IMR-90 (cell line): ENCODE results near the gene POLR2L. TPM values are rescaled to one million over a fixed set of nuclear protein-coding genes. Genes with fewer than 3 reads are reported as not detected.

Experiments used
- ATAC-seq: fragments of 200-7000 bp; cut with Tn5 transposase; 2 replicates; pipeline ENCODE4 v1.9.1; 2020; ENCODE audit warnings: low read depth, mild to moderate bottlenecking, moderate library complexity
- BruUV-seq: library from RNA; stranded (reverse); fragments of 400-500 nt; replicated peaks from 2 replicates; lab custom pipeline; 2021; lab: Mats Ljungman, UMichigan
- CTCF ChIA-PET: fragments of 300-600 bp; formaldehyde crosslinking; extraction: SDS; loops from one replicate; lab custom pipeline; 2021; ENCODE audit warnings: antibody characterized with exemption; lab: Yijun Ruan, JAX
- POLR2A ChIA-PET: fragments of 300-600 bp; sonication (Branson Sonifier 250); formaldehyde crosslinking; loops from one replicate; lab custom pipeline; 2022; ENCODE audit warnings: antibody characterized with exemption; ENCODE audit not compliant: unreplicated experiment; lab: Charles Lee
- DNase-seq: peaks from one replicate; pipeline ENCODE4 v3.0.0; 2013
- H2AFZ ChIP-seq: replicated peaks from 2 replicates; pipeline ENCODE3; 2013; ENCODE audit warnings: low read length, mild to moderate bottlenecking; ENCODE audit not compliant: poor library complexity
- H2AK5ac ChIP-seq: 2 replicates; pipeline ENCODE4 v1.6.1; 2013; ENCODE audit warnings: low read depth, low read length, inconsistent platforms
- H2AK9ac ChIP-seq: replicated peaks from 2 replicates; pipeline ENCODE3; 2013; ENCODE audit warnings: mild to moderate bottlenecking, low read depth, low read length, moderate library complexity; ENCODE audit not compliant: poor library complexity
- H2BK120ac ChIP-seq: 2 replicates; pipeline ENCODE4 v1.6.1; 2013; ENCODE audit warnings: low read depth, low read length, inconsistent platforms
- H2BK15ac ChIP-seq: 3 replicates; pipeline ENCODE4 v1.6.1; 2013; ENCODE audit warnings: low read depth, low read length, inconsistent platforms
- H2BK20ac ChIP-seq: 2 replicates; pipeline ENCODE4 v1.6.1; 2013; ENCODE audit warnings: low read depth, mild to moderate bottlenecking, inconsistent platforms, low read length, moderate library complexity
- H2BK5ac ChIP-seq: 2 replicates; pipeline ENCODE4 v1.6.1; 2013; ENCODE audit warnings: mild to moderate bottlenecking, low read depth, low read length, inconsistent platforms; ENCODE audit not compliant: poor library complexity, severe bottlenecking
- H3K14ac ChIP-seq: replicated peaks from 2 replicates; pipeline ENCODE4 v1.6.1; 2013; ENCODE audit warnings: low read depth, low read length, inconsistent platforms
- H3K18ac ChIP-seq: 2 replicates; pipeline ENCODE4 v1.6.1; 2013; ENCODE audit warnings: low read depth, low read length, control low read depth
- H3K23ac ChIP-seq: 2 replicates; pipeline ENCODE4 v1.6.1; 2013; ENCODE audit warnings: low read depth, low read length, inconsistent platforms
- H3K27ac ChIP-seq: 2 replicates; pipeline ENCODE4 v1.5.1; 2013; ENCODE audit warnings: mild to moderate bottlenecking, control low read depth, low read length; ENCODE audit not compliant: insufficient read depth
- H3K27me3 ChIP-seq: 2 replicates; pipeline ENCODE4 v1.6.1; 2013; ENCODE audit warnings: low read length; ENCODE audit not compliant: control insufficient read depth, insufficient read depth
- H3K36me3 ChIP-seq: 2 replicates; pipeline ENCODE4 v1.6.1; 2013; ENCODE audit warnings: low read length, mixed read lengths; ENCODE audit not compliant: control insufficient read depth, insufficient read depth
- H3K4ac ChIP-seq: 2 replicates; pipeline ENCODE4 v1.6.1; 2013; ENCODE audit warnings: low read depth, low read length, inconsistent platforms
- H3K4me1 ChIP-seq: 2 replicates; pipeline ENCODE4 v1.6.1; 2013; ENCODE audit warnings: low read length, mixed read lengths; ENCODE audit not compliant: control insufficient read depth, insufficient read depth
- H3K4me2 ChIP-seq: 2 replicates; pipeline ENCODE4 v1.6.1; 2013; ENCODE audit warnings: low read depth, mild to moderate bottlenecking, control low read depth, low read length, moderate library complexity
- H3K4me3 ChIP-seq: 2 replicates; pipeline ENCODE4 v1.5.1; 2013; ENCODE audit warnings: low read depth, mild to moderate bottlenecking, control low read depth, low read length, moderate library complexity; ENCODE audit not compliant: insufficient read depth
- H3K56ac ChIP-seq: 2 replicates; pipeline ENCODE4 v1.6.1; 2013; ENCODE audit warnings: low read length, inconsistent platforms; ENCODE audit not compliant: insufficient read depth; ENCODE audit errors: extremely low read depth
- H3K79me1 ChIP-seq, 2 experiments: 2 replicates each; pipeline ENCODE4 v1.6.1; 2013; ENCODE audit warnings: low read length in 2 of 2, inconsistent platforms in 1 of 2, low read depth in 1 of 2
- H3K9ac ChIP-seq: 2 replicates; pipeline ENCODE4 v1.6.1; 2013; ENCODE audit warnings: low read depth, low read length, control low read depth
- H3K9me1 ChIP-seq: 2 replicates; pipeline ENCODE4 v1.6.1; 2013; ENCODE audit warnings: low read length, inconsistent platforms; ENCODE audit not compliant: insufficient read depth
- H3K9me3 ChIP-seq: 2 replicates; pipeline ENCODE4 v1.6.1; 2013; ENCODE audit warnings: low read length; ENCODE audit not compliant: control insufficient read depth, insufficient read depth
- H4K20me1 ChIP-seq: 2 replicates; pipeline ENCODE4 v1.6.1; 2013; ENCODE audit warnings: low read length, inconsistent platforms; ENCODE audit not compliant: insufficient read depth
- H4K5ac ChIP-seq: 2 replicates; pipeline ENCODE4 v1.6.1; 2013; ENCODE audit warnings: mild to moderate bottlenecking, low read depth, low read length, control low read depth
- H4K8ac ChIP-seq, 2 experiments: 2 replicates each; pipeline ENCODE4 v1.6.1; 2013; ENCODE audit warnings: low read depth in 2 of 2, low read length in 2 of 2, control low read depth in 1 of 2, inconsistent platforms in 1 of 2
- H4K91ac ChIP-seq: 2 replicates; pipeline ENCODE4 v1.6.1; 2013; ENCODE audit warnings: low read depth, low read length, inconsistent platforms; ENCODE audit not compliant: insufficient read depth
- BHLHE40 ChIP-seq: fragments of 150-350 bp; IDR thresholded peaks from 2 replicates; pipeline ENCODE4 v1.6.1; 2016; ENCODE audit warnings: mild to moderate bottlenecking, low read depth, low read length
- CEBPB ChIP-seq: IDR thresholded peaks from 2 replicates; pipeline ENCODE4 v1.6.1; 2012; ENCODE audit warnings: low read depth, low read length, improper control_type of control experiment
- CHD1 ChIP-seq: IDR thresholded peaks from 2 replicates; pipeline ENCODE4 v1.6.1; 2012; ENCODE audit warnings: low read depth, low read length, improper control_type of control experiment
- CTCF ChIP-seq: conservative IDR thresholded peaks from 2 replicates; pipeline ENCODE4 v1.5.1; 2012; ENCODE audit warnings: mild to moderate bottlenecking, low read depth, low read length, improper control_type of control experiment
- ELK1 ChIP-seq: fragments of 150-350 bp; IDR thresholded peaks from 2 replicates; pipeline ENCODE4 v1.6.1; 2016; ENCODE audit warnings: low read depth, mild to moderate bottlenecking, low read length, moderate library complexity, borderline replicate concordance
- MAFK ChIP-seq: IDR thresholded peaks from 2 replicates; pipeline ENCODE4 v1.6.1; 2012; ENCODE audit warnings: low read depth, low read length, improper control_type of control experiment
- MAZ ChIP-seq: IDR thresholded peaks from 2 replicates; pipeline ENCODE4 v1.6.1; 2012; ENCODE audit warnings: low read depth, mild to moderate bottlenecking, low read length, improper control_type of control experiment, moderate library complexity, borderline replicate concordance
- MXI1 ChIP-seq: IDR thresholded peaks from 2 replicates; pipeline ENCODE4 v1.6.1; 2012; ENCODE audit warnings: low read depth, mild to moderate bottlenecking, low read length, moderate library complexity, borderline replicate concordance
- NFE2L2 ChIP-seq: fragments of 150-350 bp; IDR thresholded peaks from 2 replicates; pipeline ENCODE4 v1.6.1; 2016; ENCODE audit warnings: low read depth, mild to moderate bottlenecking, low read length
- POLR2A ChIP-seq: IDR thresholded peaks from 2 replicates; pipeline ENCODE4 v1.6.1; 2012; ENCODE audit warnings: mild to moderate bottlenecking, low read depth, low read length
- RCOR1 ChIP-seq: IDR thresholded peaks from 2 replicates; pipeline ENCODE4 v1.6.1; 2012; ENCODE audit warnings: mild to moderate bottlenecking, low read length, improper control_type of control experiment; ENCODE audit not compliant: insufficient replicate concordance
- RFX5 ChIP-seq: IDR thresholded peaks from 2 replicates; pipeline ENCODE4 v1.8.0; 2012; ENCODE audit warnings: low read depth, mild to moderate bottlenecking, low read length, moderate library complexity
- SMC3 ChIP-seq: fragments of 150-350 bp; IDR thresholded peaks from 2 replicates; pipeline ENCODE4 v1.6.1; 2016; ENCODE audit warnings: low read depth, mild to moderate bottlenecking, antibody characterized with exemption, low read length, moderate library complexity
- USF2 ChIP-seq: fragments of 150-350 bp; IDR thresholded peaks from 2 replicates; pipeline ENCODE4 v1.6.1; 2017; ENCODE audit warnings: mild to moderate bottlenecking, antibody characterized with exemption, low read length, low read depth
- WGBS, 2 experiments: methylation state at CpG; one replicate each; pipeline versions ENCODE4 v1.1.5 to v1.1.7; 2013; ENCODE audit warnings: missing lambda C conversion rate in 2 of 2; ENCODE audit not compliant: insufficient read length in 1 of 2; ENCODE audit errors: extremely low coverage in 2 of 2; 5-methylcytosine and 5-hydroxymethylcytosine counted together
- dilution Hi-C: fragments of 300-500 bp; cut with HindIII; formaldehyde crosslinking; loops from one replicate; pipeline ENCODE4 v1.14.3; 2018; ENCODE audit warnings: low sequenced_read_pairs; ENCODE audit not compliant: unreplicated experiment
- in situ Hi-C: fragments of 300-500 bp; cut with MboI; formaldehyde crosslinking; loops from 3 replicates; pipeline ENCODE4 v1.14.3; 2019; ENCODE audit warnings: low sequenced_read_pairs, inconsistent platforms, mixed read lengths
- intact Hi-C: fragments of 100-400 bp; cut with micrococcal nuclease; formaldehyde crosslinking; loops from 2 replicates; pipeline ENCODE4 v1.10.0; 2022
- polyA plus RNA-seq, 3 experiments: library from polyadenylated mRNA; depleted of rRNA; stranded (reverse); fragments of >200 nt; gene quantifications; 2 replicates each; pipeline ENCODE4 v1.2.3, GENCODE V29; 2012; ENCODE audit warnings: low replicate concordance in 1 of 3
- total RNA-seq: library from RNA; depleted of rRNA; stranded (reverse); fragments of >200 nt; gene quantifications from 2 replicates; pipeline ENCODE4 v1.2.3, GENCODE V29; 2012

POLR2L gene
- total and polyA plus RNA-seq, 2 of the 4 experiments (the other 2 are of a cell fraction), result 44.4 to 416 TPM

- POLR2A ChIA-PET, result interaction anchor here (0.6 kb wide), 1 partner anchor 88 kb away, joined by 3 read pairs; no protein-coding TSS in a partner anchor
- no peak overlapping the region for H3K4me2 ChIP-seq
- no peak for TF ChIP-seq MXI1
- TF ChIP-seq CHD1, result no peak
- TF ChIP-seq ELK1, result no peak
- TF ChIP-seq MAFK, result no peak
- TF ChIP-seq MAZ, result no peak
- no peak for TF ChIP-seq CTCF
- no peak for TF ChIP-seq RCOR1
- no peak for TF ChIP-seq CEBPB
- no peak for TF ChIP-seq SMC3
- no peak for TF ChIP-seq RFX5
- TF ChIP-seq USF2, result no peak
- TF ChIP-seq POLR2A, result no peak
- TF ChIP-seq NFE2L2, result no peak
- TF ChIP-seq BHLHE40, result no peak
Observed at GRCh38 chr11:791658-792534, 50.4 kb downstream of the POLR2L start.

More at GRCh38 chr11:791658-792534, 50.4 kb downstream of the POLR2L start:
- H2AK9ac ChIP-seq, result no peak overlapping the region
- no peak for DNase-seq
- H2BK20ac ChIP-seq, result no peak overlapping the region
- no peak for ATAC-seq
- H4K8ac ChIP-seq, result no peak overlapping the region
- peaks cover 23% of the 10 kb centered on the region; the same call in 1 of the 2 replicates for H3K36me3 ChIP-seq
- BruUV-seq, result no TSS peak
- H3K9me1 ChIP-seq, result peaks cover 6% of the 10 kb centered on the region; the same call in 1 of the 2 replicates
- in situ Hi-C loops (no loop called here), intact Hi-C loops (no loop called here), dilution Hi-C loops (no loop called here)
- peaks cover 7% of the 10 kb centered on the region for H4K20me1 ChIP-seq
- H3K18ac ChIP-seq, result no peak overlapping the region
- H2AFZ ChIP-seq, result no peak overlapping the region
- H3K27ac ChIP-seq, result no peak overlapping the region
- H3K79me1 ChIP-seq, result peaks cover 0 to 27% of the 10 kb centered on the region in 2 experiments; a peak in 3 of 4 replicates
- H2BK120ac ChIP-seq, result no peak overlapping the region
- no peak overlapping the region for H3K9ac ChIP-seq
- no peaks in the 10 kb centered on the region for H3K9me3 ChIP-seq
- H3K56ac ChIP-seq, result no peak overlapping the region
- WGBS, 2 experiments, result 95% methylated on average over 7 of the region's 49 CpGs; no CpG with 5 or more reads in 1 of the 2 experiments
- no peak overlapping the region for H2BK5ac ChIP-seq
- no peak overlapping the region for H3K4me3 ChIP-seq
- H3K4me1 ChIP-seq, result peaks cover 12% of the 10 kb centered on the region
- H3K4ac ChIP-seq, result no peak overlapping the region
- H4K5ac ChIP-seq, result no peak overlapping the region
- no peak overlapping the region for H2AK5ac ChIP-seq
- no peaks in the 10 kb centered on the region for H3K27me3 ChIP-seq
- H4K91ac ChIP-seq, result no peak overlapping the region
- H3K23ac ChIP-seq, result no peak overlapping the region
- no peak overlapping the region for H2BK15ac ChIP-seq
- H3K14ac ChIP-seq, result no peak overlapping the region
- CTCF ChIA-PET, result no interaction called here
